ENCODE data around the gene ACYP1. TPM values are rescaled to one million over a fixed set of nuclear protein-coding genes. Genes with fewer than 3 reads are reported as not detected.
"Not testable (repeated sequence)": the region's sequence is repeated elsewhere in the genome, so short reads cannot be mapped to it uniquely, and the experiment has no call there.

The ACYP1 gene
- total RNA-seq, 3 donors from 2014 or later = 16.0 to 17.3 (median 16.8) TPM

DNA sequence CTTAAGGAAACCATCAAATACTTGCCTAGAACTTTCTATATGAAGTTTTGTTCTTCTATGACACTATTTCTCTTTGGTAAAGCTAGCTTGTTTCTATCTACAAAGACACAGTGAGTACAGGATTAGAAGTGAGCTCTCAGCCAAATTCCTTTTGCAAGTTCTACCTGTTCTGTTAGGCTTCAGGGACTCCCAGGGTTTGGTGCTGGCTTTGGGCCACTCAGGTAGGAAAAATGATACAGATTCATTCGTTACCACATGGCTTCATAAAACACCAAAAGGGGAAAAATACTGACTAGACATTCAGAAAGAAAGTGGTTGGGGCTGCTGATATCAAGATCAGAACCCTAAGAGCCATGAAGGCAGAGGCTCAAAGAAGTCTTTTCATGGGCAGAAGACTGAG is 19.4 kb upstream of the ACYP1 start:
- ATAC-seq = no peak
- no peaks in the 10 kb centered on the region for H3K9me3 Mint-ChIP-seq
- H3K4me3 Mint-ChIP-seq = no peak overlapping the region
- no peaks in the 10 kb centered on the region for H3K4me1 Mint-ChIP-seq (ENCODE audit: low read depth)
- DNase-seq = no peak
- peaks cover 32% of the 10 kb centered on the region for H3K36me3 Mint-ChIP-seq (ENCODE audit: insufficient read depth)
- no peaks in the 10 kb centered on the region for H3K27me3 Mint-ChIP-seq (ENCODE audit: low read depth)

DNA sequence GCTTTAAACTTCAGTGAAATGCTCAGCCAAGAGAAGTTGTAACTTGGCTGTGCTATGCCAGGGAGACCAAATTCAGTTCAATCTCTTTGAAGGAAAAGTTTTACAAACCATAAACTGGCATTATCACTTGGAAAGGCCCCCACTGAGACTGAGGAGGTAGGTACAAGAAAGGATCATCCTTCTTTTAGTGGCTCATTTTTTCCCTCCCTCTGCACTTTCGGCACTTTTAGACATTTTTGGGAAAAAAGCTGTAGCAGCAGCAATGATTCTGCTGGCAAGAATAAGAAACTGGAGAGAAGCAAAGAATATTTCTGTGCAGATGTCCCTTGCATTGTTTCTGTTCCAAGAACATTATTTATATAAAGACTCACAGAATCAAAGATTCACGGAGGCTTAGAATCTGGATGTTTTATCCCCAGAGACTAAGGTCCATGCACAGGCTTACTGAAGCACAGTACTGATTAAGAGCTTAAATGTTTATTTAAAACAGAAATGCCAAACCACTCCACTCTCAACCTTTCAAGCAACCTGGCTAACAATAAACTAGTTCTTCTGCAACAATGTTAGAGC is 17.9 kb upstream of the ACYP1 start:
- peaks cover 26% of the 10 kb centered on the region for H3K36me3 Mint-ChIP-seq (ENCODE audit: insufficient read depth)
- H3K4me3 Mint-ChIP-seq = no peak overlapping the region
- no peaks in the 10 kb centered on the region for H3K4me1 Mint-ChIP-seq (ENCODE audit: low read depth)
- ATAC-seq (no peak), DNase-seq (no peak)
- H3K27me3 Mint-ChIP-seq (ENCODE audit: low read depth) = no peaks in the 10 kb centered on the region
- H3K9me3 Mint-ChIP-seq = no peaks in the 10 kb centered on the region

DNA sequence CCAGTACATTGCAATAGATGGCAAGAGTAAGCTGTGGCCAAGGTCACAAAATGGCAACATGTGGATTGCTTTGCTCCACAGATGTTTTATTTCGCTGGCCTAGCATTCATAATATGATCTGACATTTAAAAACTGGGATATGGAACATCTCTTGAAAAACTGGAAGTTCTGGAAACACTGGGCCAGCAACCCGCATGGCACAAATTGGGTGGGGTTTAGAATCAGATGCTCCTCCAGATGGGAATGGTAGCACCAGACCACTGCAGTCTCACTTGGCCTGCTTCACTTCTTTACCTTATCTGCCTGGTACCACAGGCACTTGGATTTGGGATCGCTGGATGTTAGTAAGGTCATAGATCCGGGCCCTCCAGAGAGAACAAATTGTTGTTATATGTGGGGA is 15.7 kb upstream of the ACYP1 start:
- no peaks in the 10 kb centered on the region for H3K4me1 Mint-ChIP-seq (ENCODE audit: low read depth)
- H3K4me3 Mint-ChIP-seq = no peak overlapping the region
- no peaks in the 10 kb centered on the region for H3K9me3 Mint-ChIP-seq
- no peaks in the 10 kb centered on the region for H3K27me3 Mint-ChIP-seq (ENCODE audit: low read depth)
- DNase-seq (no peak), ATAC-seq (no peak)
- H3K36me3 Mint-ChIP-seq (ENCODE audit: insufficient read depth) = peaks cover 16% of the 10 kb centered on the region

DNA sequence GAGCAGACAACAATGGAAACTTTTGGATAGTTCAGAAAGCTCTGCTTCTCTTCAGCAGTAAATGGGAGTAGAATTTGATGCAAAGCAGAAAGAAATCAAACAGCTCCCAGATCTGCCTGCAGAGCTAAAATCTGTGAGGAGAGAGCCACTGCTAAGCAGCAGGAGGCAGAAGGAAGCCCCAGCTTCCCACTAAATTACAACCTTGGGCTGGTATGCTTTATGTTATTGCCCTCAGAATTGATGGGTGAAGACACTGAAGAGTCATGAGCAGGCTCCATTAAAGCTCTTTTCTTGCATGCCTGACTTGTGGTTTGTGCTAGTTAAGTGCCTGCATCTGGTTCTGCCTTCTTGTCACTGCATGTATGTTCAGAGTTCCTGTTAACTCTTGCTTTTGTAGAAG is 14.0 kb upstream of the ACYP1 start:
- Mint-ChIP-seq H3K4me3 (no peak overlapping the region), H3K27me3 (ENCODE audit: low read depth) (no peaks in the 10 kb centered on the region), H3K9me3 (no peaks in the 10 kb centered on the region), H3K4me1 (ENCODE audit: low read depth) (no peaks in the 10 kb centered on the region), H3K36me3 (ENCODE audit: insufficient read depth) (peaks cover 7% of the 10 kb centered on the region)
- ATAC-seq = no peak
- DNase-seq = no peak

DNA sequence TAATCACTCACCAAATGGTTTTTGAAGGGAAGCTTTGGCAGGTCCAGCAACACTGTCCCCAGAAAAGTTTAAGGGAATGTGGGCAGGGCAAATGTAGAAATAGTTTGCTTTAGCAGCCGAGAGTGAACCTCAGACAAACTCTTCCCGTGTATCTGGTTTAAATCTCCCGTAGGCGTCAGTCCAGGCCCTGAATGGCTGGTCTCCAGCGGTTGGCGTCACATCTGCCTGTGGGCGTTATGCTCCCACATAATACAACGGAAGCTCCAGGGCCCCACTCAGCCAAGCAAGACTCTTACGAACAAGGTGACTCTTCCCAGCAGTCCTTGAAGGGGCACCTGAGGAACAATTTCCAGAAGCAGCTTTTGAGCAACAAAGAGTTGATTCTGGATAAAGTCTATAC is 6.6 kb upstream of the ACYP1 start:
- ATAC-seq (no peak), DNase-seq (no peak)
- no peak overlapping the region for H3K4me3 Mint-ChIP-seq
- peaks cover 5% of the 10 kb centered on the region for H3K4me1 Mint-ChIP-seq (ENCODE audit: low read depth)
- H3K9me3 Mint-ChIP-seq = no peaks in the 10 kb centered on the region
- no peaks in the 10 kb centered on the region for H3K27me3 Mint-ChIP-seq (ENCODE audit: low read depth)
- H3K36me3 Mint-ChIP-seq (ENCODE audit: insufficient read depth) = no peaks in the 10 kb centered on the region

DNA sequence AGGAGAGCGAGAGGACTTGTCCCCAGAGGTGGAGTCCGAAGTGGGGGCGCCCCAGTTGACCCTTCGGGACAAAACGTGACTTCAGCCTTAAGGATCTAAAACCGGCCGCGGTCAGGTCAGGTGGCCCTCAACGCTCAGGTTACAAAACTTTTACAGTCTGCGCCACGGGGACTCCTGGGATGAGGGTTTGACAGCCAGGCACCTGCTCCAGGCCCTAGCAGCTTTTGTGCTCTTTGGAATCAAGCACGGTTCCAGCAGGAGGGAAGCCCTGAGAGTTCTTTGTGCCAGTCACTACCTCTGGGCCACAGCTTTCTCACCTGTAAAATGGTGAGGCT is 6.0 kb upstream of the ACYP1 start:
- peaks cover 5% of the 10 kb centered on the region for H3K4me1 Mint-ChIP-seq (ENCODE audit: low read depth)
- DNase-seq (no peak), ATAC-seq (no peak)
- H3K4me3 Mint-ChIP-seq = no peak overlapping the region
- H3K9me3 Mint-ChIP-seq = no peaks in the 10 kb centered on the region
- H3K36me3 Mint-ChIP-seq (ENCODE audit: insufficient read depth) = no peaks in the 10 kb centered on the region
- no peaks in the 10 kb centered on the region for H3K27me3 Mint-ChIP-seq (ENCODE audit: low read depth)

DNA sequence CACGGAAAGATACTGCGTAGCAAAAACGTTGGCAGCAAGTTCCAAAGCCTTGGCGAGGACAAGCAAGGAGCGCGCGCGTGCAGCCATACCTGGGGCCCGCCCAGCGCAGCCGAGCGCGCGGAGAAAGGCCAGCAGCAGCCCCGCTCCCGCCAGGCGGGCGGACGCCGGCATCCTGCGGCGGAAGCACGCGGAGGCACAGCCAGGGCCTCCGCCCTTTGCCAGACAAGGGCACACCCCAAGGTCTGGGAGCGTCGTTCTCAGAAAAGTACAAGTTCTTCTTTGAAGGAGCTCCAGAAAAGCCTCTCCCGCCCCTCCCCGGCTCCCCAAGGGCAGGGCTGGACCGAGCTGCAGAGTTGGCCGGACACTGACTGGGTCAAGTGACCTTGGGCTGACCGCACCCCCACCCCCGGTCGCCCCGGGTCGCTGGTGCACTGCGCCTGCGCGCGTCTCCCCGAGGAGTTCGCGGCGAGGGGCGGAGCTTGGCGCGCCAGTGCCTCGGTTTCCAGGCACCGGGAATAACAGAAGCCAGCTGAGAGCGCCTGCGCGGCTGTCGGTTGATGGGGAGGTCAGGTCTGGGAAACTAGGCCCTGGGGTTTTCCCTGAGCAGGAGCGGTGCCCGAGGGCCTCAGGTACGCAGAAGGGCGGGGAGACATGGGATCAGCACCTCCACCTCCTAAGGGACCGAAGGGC is 5.4 kb upstream of the ACYP1 start, which contains the start of gene ZC2HC1C:
Gene ZC2HC1C, plus strand, starts transcription at position 521 of the 690 bp plus-strand sequence. CDS start 933 bp downstream, outside the sequence.
- no peaks in the 10 kb centered on the region for H3K36me3 Mint-ChIP-seq (ENCODE audit: insufficient read depth)
- no peaks in the 10 kb centered on the region for H3K27me3 Mint-ChIP-seq (ENCODE audit: low read depth)
- H3K4me1 Mint-ChIP-seq (ENCODE audit: low read depth) = peaks cover 5% of the 10 kb centered on the region
- no peaks in the 10 kb centered on the region for H3K9me3 Mint-ChIP-seq
- H3K4me3 Mint-ChIP-seq = no peak within 1 kb of the TSS
- DNase-seq (peak; percentile 28), ATAC-seq (peak; percentile 90 to 93)

DNA sequence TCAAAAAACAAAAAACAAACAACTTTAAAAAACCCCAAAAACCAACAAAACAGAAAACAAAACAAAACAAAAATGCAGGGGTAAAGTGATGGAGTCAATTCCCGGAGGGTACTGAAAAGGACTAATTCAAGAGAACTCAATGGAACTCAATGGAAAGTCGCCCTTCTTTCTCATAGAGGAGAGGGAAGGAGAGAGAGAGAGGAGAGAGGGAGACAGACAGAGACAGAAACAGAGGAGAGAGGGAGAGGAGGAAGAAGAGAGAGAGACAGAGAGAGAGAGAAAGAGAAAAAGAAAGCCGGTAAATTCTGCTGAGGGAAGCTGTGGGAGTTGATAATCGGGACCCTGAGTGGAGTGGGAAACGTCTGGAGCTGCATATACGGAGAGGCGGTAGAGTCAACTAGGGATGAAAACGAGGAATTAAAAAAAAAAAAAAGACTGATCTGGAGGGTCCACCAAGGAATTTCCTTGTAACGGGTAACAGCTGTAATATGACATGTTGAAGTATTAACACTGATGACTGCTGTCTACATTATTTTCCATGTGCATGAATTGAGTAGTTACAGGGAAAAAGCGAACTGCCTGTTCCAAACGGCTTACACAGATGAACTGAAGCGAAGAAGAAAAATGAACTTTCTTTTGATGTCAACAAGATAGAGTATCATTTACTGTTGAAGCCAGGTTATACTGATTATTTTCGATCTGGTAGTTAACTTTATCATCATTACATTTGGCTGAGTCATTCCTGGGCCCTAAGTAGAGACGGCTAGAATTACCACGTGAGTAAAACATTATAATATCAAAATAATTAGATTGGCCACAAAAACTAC is 4.7 kb upstream of the ACYP1 start:
- Mint-ChIP-seq H3K27me3 (ENCODE audit: low read depth) (no peaks in the 10 kb centered on the region), H3K4me3 (no peak overlapping the region), H3K36me3 (ENCODE audit: insufficient read depth) (no peaks in the 10 kb centered on the region), H3K9me3 (no peaks in the 10 kb centered on the region), H3K4me1 (ENCODE audit: low read depth) (peaks cover 12% of the 10 kb centered on the region)
- ATAC-seq (peak in 1 of 2 donors; percentile 6), DNase-seq (no peak)

DNA sequence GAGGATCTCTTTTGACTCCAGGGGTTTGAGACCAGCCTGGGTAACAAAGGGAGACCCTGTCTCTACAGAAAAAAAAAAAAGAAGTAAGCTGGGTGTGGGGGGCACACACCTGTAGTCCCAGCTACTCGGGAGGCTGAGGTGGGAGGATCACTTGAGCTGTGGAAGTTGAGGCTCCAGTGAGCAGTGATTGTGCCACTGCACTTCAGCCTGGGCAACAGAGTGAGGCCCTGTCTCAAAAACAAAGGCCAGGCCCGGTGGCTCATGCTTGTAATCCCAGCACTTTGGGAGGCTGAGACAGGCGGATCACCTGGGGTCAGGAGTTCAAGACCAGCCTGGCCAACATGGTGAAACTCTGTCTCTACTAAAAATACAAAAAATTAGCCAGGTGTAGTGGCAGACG is 3.9 kb upstream of the ACYP1 start:
- not testable (repeated sequence) for DNase-seq; ATAC-seq; H3K9me3 Mint-ChIP-seq; H3K36me3 Mint-ChIP-seq (ENCODE audit: insufficient read depth); H3K4me3 Mint-ChIP-seq; H3K27me3 Mint-ChIP-seq (ENCODE audit: low read depth)
- H3K4me1 Mint-ChIP-seq (ENCODE audit: low read depth) = peaks cover 19% of the 10 kb centered on the region

DNA sequence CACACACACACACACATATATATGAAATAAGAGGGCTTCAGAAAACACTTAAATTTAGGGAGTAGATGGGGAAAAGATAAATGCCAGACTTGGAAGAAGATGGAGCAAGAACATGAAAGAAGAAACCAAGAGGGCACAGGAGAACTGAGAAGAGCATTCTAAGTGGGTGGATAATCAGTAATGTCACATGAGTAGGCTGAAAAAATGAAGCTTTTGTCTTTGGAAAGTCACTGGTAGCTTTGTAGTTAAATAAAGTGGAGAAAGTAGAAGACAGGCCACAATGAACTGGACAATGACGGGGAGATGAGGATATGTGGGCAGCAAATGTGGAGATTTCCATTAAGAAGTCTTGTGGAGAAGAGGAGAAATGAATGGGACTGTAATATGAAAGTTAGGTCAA is 3.4 kb upstream of the ACYP1 start:
- Mint-ChIP-seq H3K4me3 (no peak overlapping the region), H3K4me1 (ENCODE audit: low read depth) (peaks cover 19% of the 10 kb centered on the region), H3K27me3 (ENCODE audit: low read depth) (no peaks in the 10 kb centered on the region), H3K36me3 (ENCODE audit: insufficient read depth) (no peaks in the 10 kb centered on the region), H3K9me3 (no peaks in the 10 kb centered on the region)
- ATAC-seq (no peak), DNase-seq (no peak)

DNA sequence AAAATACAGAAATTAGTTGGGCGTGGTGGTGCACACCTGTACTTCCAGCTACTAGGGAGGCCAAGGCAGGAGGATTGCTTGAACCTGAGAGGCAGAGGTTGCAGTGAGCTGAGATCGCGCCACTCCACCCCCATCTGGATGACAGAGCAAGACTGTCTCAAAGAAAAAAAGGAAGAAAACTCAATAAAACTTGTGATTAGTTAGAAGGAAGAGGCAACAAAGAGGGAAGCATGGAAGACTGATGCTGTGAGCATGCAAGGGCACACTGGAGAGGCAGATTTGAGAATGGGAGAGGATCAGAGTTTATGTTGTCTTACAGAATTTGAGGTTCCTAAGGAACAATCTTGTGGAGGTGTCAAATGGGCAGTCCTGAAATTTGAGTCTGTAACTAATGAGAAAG is 2.9 kb upstream of the ACYP1 start:
- H3K4me1 Mint-ChIP-seq (ENCODE audit: low read depth) = peaks cover 19% of the 10 kb centered on the region
- DNase-seq (no peak), ATAC-seq (no peak)
- H3K36me3 Mint-ChIP-seq (ENCODE audit: insufficient read depth) = no peaks in the 10 kb centered on the region
- H3K4me3 Mint-ChIP-seq = no peak overlapping the region
- H3K9me3 Mint-ChIP-seq = no peaks in the 10 kb centered on the region
- H3K27me3 Mint-ChIP-seq (ENCODE audit: low read depth) = no peaks in the 10 kb centered on the region

DNA sequence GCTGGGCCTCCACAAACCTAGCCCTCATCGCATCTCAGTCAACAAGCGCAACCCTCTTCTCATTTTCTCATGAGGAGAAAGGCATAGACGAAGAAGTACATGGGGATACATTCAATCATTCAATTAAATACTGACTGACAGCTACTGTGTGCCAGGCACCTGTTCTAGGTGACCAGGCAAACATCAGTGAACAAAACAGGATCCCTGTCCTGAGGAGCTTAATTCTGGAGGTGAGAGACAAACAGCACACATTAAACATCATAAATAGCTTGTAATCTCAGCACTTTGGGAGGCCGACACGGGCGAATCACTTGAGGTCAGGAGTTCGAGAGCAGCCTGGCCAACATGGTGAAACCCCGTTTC is 362 bp upstream of the ACYP1 start:
- no peak for DNase-seq
- H3K36me3 Mint-ChIP-seq (ENCODE audit: insufficient read depth) = peaks cover 6% of the 10 kb centered on the region
- peak overlapping the region; percentile 100 for H3K4me3 Mint-ChIP-seq
- peak; percentile 15 to 21 for ATAC-seq
- H3K4me1 Mint-ChIP-seq (ENCODE audit: low read depth) = peaks cover 22% of the 10 kb centered on the region
- no peaks in the 10 kb centered on the region for H3K27me3 Mint-ChIP-seq (ENCODE audit: low read depth)
- H3K9me3 Mint-ChIP-seq = no peaks in the 10 kb centered on the region

DNA sequence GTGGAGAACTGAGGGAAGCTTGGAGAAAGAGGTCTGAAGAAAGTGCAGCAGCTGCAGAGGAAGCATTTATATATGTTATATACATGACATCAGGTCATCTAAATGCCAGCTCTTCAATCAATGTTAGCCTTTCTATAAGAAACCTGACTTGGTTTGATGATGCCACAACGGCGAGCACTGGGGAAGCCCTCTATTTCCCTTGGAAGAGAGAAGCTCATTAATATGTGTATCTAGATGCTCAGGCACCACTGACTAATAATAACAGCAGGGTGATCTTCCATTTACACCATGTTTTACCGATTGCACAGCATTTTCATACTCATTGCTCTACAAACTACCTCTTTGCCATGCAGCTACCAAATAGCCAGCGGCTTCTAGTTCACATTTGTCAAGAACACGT is 811 bp downstream of the ACYP1 start:
- no peak for DNase-seq

DNA sequence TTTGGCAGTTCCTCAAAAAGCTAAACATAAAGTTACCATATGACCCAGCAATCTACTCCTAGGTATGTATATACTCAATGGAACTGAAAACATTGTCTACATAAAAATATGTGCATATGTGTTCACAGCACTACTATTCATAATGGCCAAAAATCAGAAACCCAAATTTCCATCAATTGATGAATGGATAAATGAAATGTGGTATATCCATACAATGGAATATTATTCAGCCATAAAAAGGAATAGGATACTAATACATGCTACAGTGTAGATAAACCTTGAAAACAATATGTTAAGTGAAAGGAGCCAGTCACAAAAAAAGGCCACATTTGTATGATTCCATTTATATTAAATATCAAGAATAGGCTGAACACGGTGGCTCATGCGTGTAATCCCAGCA is 3.4 kb downstream of the ACYP1 start:
- no peaks in the 10 kb centered on the region for H3K27me3 Mint-ChIP-seq (ENCODE audit: low read depth)
- DNase-seq (no peak), ATAC-seq (no peak)
- H3K9me3 Mint-ChIP-seq = no peaks in the 10 kb centered on the region
- no peak overlapping the region for H3K4me3 Mint-ChIP-seq
- peaks cover 24% of the 10 kb centered on the region for H3K4me1 Mint-ChIP-seq (ENCODE audit: low read depth)
- peaks cover 14% of the 10 kb centered on the region for H3K36me3 Mint-ChIP-seq (ENCODE audit: insufficient read depth)

More for the DNA sequence above, 811 bp downstream of the ACYP1 start:
- H3K36me3 Mint-ChIP-seq (ENCODE audit: insufficient read depth) = peaks cover 8% of the 10 kb centered on the region
- no peak for ATAC-seq
- no peaks in the 10 kb centered on the region for H3K27me3 Mint-ChIP-seq (ENCODE audit: low read depth)
- peak overlapping the region; percentile 100 for H3K4me3 Mint-ChIP-seq
- peaks cover 22% of the 10 kb centered on the region for H3K4me1 Mint-ChIP-seq (ENCODE audit: low read depth)
- H3K9me3 Mint-ChIP-seq = no peaks in the 10 kb centered on the region

DNA sequence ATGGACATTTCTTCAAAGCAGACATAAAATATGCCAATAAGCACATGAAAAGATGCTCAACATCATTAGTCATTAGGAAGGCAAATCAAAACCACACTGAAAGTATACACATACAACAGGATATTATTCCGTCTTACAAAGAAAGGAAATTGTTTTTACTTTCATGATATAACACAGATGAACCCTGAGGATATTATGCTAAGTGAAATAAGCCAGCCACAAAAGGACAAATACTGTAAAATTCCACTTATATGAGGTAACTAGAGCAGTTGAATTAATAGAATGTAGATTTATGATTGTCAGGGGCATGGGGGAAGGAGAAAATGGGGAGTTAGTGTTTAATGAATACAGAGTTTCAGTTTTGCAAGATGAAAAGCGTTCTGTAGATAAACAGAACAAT is 4.2 kb downstream of the ACYP1 start:
- no peak for DNase-seq
- Mint-ChIP-seq H3K27me3 (ENCODE audit: low read depth) (no peaks in the 10 kb centered on the region), H3K36me3 (ENCODE audit: insufficient read depth) (peaks cover 14% of the 10 kb centered on the region), H3K4me3 (no peak overlapping the region), H3K9me3 (no peaks in the 10 kb centered on the region), H3K4me1 (ENCODE audit: low read depth) (peaks cover 24% of the 10 kb centered on the region)
- no peak for ATAC-seq

Data from activated T-cell treated with anti-CD3 and anti-CD28 coated beads, Interleukin-2, amount 50 U/mL, for 4 hours (primary cell).